GM18498 (cell line): ENCODE data around the gene CYB561A3.

Experiments
- ATAC-seq: cut with Tn5 transposase; IDR thresholded peaks from one replicate; pipeline ENCODE4 v1.9.1; 2021; ENCODE audit warnings: mild to moderate bottlenecking, moderate library complexity; ENCODE audit not compliant: unreplicated experiment

The CYB561A3 gene

DNA sequence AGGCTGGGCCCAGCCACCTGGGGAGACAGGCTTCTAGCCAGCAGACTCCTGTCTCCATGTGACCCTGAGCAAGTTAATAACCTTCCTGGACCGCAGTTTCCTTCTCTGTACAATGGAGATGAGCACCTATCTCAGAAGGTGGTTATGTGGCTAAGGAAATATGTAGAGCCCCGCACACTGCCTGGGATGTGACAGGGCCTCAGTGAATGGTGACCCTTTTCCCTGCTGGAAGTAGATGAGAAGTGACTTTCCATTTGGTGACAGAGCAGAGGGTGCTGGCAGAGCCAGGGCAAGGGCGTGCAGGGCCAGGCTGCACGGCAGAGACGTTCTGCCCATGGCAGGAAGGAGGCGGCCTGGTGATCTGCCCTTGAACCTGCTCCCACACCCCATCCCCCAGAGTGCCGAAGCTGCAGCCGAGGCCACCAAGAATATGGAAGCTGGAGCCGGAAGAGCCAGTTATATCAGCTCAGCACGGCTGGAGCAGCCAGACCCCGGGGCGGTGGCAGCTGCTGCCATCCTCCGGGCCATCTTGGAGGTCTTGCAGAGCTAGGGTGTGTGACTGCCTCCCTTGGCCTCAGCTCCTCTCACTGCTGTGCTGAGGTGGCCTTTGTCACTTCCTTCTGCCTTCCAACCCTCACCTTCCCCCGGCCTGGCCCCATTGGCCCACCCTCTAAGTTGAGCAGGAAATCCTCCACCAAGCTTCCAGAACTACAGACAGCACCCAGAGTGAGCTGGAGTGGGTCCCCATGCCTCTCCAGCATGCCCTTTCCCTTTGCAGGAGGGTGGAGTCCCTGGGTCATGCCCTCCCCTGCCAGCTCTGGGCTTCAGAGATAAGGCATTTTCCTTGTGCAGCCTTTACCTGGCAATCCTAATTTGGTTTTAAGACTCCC lies 15.5 kb downstream of the CYB561A3 start:
- ATAC-seq: no peak

DNA sequence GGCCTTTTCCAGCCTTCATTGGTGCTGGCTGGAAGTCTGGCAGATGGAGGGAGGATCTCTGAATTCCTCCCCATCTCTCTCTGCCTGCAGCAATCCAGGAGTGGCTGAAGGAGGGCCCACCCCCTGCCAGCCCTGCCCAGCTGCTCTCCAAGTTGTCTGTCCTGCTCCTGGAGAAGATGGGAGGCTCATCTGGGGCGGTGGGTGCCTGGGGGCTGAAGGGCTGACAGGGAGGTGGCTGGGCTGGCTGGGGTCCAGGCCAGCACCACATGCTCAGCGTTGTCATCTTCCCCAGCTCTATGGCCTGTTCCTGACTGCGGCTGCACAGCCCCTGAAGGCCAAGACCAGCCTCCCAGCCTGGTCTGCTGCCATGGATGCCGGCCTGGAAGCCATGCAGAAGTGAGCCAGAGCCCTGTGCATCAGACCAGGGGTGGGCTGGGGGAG lies 16.5 kb downstream of the CYB561A3 start:
- ATAC-seq: no peak

- ATAC-seq: no peak
Observed at GRCh38 chr11:61343792-61344745, 17.6 kb downstream of the CYB561A3 start.

GRCh38 chr11:61342207-61342803 lies 19.4 kb downstream of the CYB561A3 start:
- no peak for ATAC-seq

DNA sequence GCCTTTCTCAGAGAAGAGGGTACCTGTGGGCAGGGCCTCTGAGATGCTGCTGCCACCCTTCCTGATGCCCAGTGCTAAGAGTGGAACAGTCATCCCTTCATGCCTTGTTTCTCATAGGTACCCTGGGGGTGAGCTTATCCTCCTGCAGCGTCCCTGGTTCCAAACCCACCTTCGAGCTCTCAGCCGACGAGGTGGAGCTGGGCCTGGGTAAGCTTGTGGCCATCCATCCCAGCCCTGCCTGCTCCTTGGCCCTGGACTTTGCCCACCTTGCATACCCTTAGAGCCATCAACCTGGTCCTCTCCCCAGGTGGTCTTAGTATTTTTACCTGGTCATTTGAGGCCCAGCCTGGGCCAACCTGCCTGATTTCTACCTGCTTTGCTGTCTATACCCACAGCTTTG lies 20.0 kb downstream of the CYB561A3 start:
- ATAC-seq: no peak

GRCh38 chr11:61340979-61341378 lies 20.7 kb downstream of the CYB561A3 start:
- ATAC-seq: no peak

GRCh38 chr11:61339490-61339878 lies 22.2 kb downstream of the CYB561A3 start:
- no peak for ATAC-seq

DNA sequence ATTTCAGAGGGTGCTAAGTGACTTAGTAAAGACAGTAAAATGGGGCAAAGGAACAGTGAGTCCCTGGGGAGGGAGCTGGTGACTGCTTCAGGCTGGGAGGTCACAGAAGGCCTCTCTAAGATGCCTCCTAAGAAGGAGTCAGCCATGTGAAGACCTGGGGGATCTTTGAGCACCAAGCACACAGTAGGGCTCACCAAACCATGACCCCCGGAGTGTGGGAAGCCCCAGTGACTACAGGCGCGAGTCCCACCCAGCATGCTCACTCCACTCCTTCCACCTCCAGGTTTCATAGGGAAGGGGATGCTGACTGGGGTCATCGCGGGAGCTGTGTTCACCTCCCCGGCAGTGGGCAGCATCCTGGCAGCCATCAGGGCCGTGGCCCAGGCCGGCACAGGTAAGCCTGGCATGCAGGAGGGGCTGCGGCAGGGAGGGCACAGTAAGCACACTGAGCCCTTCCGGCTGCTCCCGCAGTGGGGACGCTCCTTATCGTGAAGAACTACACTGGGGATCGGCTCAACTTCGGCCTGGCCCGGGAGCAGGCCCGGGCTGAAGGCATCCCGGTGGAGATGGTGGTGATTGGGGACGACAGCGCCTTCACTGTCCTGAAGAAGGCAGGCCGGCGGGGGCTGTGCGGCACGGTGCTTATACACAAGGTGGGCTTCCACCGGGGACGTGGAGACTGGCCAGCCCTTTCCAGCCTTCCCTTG lies 22.7 kb downstream of the CYB561A3 start:
- no peak for ATAC-seq

DNA sequence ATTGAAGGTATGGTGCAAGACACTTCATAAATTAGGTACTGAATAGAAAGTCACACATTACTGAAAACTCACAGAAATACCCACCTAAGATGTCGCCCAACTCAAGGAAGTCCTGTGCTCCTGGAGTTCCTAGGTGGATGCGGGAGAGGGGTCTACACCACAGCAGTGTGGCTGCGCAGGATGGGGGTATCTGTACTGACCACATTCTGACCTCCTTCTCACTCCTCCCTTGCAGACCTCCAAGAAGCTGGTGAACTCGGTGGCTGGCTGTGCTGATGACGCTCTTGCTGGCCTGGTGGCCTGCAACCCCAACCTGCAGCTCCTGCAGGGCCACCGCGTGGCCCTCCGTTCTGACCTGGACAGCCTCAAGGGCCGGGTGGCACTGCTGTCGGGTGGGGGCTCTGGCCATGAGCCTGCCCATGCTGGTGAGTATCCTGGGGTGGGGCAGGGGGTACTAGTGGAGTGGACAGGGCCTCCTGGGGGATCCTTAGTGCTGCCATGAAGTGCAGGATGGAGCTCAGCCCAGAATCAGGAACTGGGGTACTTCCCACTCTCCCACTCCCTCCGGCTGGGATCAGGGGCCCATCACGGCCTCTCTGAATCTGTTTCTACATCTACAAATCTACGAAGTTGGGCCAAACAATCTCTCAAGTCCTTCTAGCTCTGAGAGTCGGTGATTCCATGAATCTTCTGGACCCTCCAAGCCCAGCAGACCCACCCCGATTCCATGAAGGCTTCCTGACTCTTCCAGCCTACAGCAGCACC lies 23.8 kb downstream of the CYB561A3 start:
- ATAC-seq: no peak

- ATAC-seq: peak; percentile 51
Observed at GRCh38 chr11:61336171-61336935, 25.3 kb downstream of the CYB561A3 start.

DNA sequence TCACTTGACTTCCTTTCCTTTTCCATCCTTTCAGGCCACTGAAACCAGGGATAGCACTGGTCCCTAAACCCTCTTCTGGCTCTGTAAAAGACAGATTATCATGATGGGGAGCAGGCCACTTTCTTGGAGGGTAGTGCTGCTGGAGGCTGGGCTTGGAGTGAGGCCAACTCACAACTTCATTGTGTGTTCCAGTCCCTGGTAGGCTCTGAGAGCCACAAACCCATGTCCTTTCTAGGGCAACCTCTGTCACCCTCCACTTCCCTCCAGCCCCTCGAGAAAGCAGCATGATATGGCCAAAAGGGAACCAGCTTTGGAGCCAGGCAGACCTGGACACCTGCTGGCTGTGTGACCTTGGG lies 26.3 kb downstream of the CYB561A3 start:
- ATAC-seq: no peak

DNA sequence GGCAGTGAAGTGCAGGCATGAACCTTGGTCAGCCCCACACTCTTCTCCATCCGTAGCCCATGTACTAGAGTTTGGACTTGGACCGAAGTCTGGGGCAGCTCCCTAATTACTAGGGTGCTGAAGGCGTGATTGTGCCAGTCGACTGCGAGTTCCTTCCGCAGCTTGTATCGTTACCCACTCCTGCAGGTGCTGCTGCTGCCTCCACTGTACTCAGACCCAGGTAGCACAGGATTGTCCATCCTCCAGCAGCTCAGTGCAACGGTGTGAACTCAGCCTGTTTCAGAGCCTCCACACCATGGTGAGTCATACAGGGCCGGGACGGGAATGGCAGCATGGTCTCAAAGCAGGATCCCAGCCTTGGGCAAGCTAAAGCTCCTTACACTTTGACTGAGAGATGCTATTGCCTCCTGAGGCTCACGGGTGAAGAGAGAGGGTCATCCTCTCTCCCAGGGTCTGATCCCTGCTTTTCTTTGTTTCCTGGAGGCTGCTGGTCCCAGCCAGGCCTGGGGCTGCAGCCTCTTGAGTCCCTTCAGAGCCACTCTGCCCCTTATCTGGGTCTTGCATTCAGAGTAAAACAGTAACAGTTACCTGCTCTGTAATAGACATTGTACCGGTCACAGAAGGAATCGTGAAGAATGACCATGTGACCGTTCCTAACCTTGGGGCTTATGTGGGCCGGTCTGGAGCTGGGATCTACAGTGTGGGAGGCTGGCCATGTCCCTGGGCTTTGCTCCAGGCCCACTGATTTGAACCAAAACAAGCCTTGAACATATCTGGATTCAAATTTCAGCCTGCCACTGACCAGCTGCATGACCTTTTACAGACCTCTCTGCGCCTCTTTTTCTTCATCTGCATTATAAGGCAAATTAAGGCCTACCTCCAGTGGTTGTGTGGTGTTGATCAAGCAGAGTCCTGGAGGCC lies 27.0 kb downstream of the CYB561A3 start:
- no peak for ATAC-seq

DNA sequence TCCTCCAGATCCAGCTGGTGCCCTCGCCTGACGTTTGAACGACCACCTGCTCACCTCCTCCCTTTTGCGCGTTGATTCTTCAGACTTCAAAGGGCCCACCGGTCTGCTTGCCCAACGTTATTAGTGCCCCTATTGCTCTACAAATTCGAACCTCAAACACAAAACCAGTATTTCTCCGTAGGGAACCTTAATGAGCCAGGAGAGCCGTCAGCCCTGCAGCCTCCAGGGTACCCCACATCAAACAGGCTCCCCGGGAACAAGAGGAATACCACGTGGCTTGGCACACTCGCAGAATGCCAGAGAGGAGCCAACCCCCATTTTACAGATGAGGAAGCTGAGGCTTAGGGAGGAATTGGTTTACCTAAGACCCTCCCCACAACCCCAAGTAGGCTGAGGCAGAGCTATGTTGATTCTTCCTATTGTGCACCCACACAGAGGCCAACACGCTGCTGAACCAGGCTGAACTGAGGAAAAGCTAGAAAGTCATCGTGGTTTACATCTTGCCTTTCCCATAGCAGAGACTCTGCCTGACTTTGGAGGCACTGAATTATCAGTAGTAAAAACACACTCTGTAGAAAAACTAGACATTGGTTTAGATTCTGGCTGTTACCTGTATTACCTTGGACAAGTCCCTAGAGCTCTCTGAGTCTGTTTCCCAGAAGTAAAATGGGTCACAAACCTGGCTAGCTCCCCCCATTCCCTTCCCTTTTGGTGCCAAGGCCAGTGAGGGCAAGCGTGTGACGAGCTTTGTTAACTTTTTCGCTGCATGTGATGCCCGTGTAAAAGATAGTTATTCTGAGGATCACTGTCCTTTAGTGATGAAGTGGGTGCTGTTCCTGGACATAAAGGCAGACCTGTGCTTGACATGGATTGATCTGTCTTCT lies 27.9 kb downstream of the CYB561A3 start:
- no peak for ATAC-seq

GRCh38 chr11:61332797-61333549 lies 28.7 kb downstream of the CYB561A3 start, which contains the start of the genes DDB1 and TKFC:
TSS of gene DDB1 (minus strand) at chr11:61333105. CDS start at chr11:61332968, 137 bp downstream.
TSS of gene TKFC (plus strand) at chr11:61333228. CDS start at chr11:61334729, 1,501 bp downstream.
- ATAC-seq: peak; percentile 93

DNA sequence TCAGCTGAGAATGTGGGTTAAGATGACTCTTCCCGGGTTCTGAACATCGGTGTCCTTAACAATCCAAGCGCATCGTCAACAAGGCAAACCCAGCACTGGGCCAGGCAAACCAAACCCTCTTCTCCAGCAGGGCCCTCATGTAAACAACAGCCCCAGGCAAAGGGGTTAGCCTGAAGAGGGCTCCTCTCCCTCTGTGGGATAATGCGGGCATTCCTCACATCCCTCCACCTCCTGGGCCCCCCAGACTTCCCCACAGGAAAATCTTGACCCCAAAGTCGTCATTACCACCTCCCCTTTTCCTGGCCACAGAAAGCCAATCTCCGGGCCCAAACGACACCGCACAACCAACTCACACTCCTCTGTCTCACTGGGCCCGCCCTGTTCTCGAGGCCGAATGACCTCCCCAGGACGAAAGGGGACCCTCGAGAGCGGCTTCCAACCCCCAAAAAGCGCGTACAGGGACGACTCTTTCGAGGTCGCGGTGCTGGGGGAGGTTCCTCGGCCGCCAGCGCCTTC lies 29.3 kb downstream of the CYB561A3 start:
- ATAC-seq: no peak

DNA sequence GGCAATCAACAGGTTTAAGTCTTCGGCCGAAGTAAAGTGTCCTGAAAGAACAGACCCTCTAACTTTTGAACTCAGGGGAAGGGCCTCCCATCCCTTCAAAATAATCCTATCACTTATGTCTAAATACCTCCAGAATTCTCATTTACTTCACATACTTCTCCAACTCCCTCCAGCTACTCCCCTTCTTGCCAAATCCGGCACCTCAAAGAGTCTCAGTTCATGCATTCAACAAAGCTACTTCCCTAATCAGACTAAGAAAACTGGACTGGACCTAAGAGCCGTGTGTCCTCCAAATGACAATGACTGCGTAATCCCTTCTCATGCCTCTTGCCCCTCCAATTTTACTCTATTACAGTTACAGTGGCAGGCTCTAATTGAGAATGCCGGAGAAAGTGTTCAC lies 30.0 kb downstream of the CYB561A3 start:
- ATAC-seq: no peak
